ENCODE measurements around the gene TNPO2. TPM values are rescaled to one million over a fixed set of nuclear protein-coding genes. Genes with fewer than 3 reads are reported as not detected.

TNPO2 gene
- total and polyA plus RNA-seq, 2 of the 13 experiments (the other 11 are each of a cell fraction or from before 2014, with no cell fraction given) = 31.7 to 61.0 TPM

DNA sequence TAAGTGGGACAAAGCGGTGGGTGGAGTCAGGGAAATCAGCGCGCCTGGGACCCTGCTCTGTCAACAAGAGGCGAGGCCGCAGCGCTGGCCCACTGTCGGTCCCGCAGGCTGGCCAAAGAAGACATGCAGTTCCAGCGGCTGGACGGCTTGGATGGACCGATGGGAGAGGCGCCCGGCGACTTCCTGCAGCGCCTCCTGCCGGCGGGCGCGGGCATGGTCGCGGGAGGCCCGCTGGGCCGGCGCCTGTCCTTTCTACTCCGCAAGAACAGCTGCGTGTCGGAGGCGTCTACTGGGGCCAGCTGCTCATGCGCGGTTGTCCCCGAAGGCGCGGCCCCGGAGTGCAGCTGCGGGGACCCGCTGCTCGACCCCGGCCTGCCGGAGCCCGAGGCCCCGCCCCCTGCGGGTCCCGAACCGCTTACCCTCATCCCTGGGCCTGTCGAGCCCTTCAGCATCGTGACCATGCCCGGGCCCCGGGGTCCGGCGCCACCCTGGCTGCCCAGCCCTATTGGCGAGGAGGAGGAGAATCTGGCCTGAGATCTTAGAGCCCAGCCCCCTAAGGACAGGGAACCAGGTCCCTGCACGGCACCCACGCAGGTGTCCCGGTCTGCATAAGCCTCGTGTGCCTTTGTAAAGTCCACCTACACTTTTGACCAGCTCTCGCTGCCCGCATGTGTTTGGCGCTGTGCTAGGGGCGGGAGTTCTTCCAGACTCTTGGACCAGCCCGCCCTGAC, 34.0 kb upstream of the TNPO2 start (continued):
- TF ChIP-seq, protein P1, sequence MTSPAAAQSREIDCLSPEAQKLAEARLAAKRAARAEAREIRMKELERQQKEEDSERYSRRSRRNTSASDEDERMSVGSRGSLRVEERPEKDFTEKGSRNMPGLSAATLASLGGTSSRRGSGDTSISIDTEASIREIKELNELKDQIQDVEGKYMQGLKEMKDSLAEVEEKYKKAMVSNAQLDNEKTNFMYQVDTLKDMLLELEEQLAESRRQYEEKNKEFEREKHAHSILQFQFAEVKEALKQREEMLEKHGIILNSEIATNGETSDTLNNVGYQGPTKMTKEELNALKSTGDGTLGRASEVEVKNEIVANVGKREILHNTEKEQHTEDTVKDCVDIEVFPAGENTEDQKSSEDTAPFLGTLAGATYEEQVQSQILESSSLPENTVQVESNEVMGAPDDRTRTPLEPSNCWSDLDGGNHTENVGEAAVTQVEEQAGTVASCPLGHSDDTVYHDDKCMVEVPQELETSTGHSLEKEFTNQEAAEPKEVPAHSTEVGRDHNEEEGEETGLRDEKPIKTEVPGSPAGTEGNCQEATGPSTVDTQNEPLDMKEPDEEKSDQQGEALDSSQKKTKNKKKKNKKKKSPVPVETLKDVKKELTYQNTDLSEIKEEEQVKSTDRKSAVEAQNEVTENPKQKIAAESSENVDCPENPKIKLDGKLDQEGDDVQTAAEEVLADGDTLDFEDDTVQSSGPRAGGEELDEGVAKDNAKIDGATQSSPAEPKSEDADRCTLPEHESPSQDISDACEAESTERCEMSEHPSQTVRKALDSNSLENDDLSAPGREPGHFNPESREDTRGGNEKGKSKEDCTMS (CRISPR knock-in tag; conservative IDR thresholded peaks at IDR 0.05) = no peak
- TF ChIP-seq KAT7 (CRISPR knock-in tag; IDR thresholded peaks at IDR 0.05; ENCODE audit: borderline replicate concordance) (no peak), LCORL (IDR thresholded peaks at IDR 0.05) (no peak), LCORL (CRISPR knock-in tag; IDR thresholded peaks at IDR 0.05) (no peak), NFIC (IDR thresholded peaks at IDR 0.05; ENCODE audit: low read length) (no peak), HES4 (CRISPR knock-in tag; IDR thresholded peaks at IDR 0.05; ENCODE audit: borderline replicate concordance) (0 out of 2 replicates have a peak, but pooled peaks have one; percentile 74), ZNF792 (CRISPR knock-in tag; IDR thresholded peaks at IDR 0.05) (0 out of 2 replicates have a peak, but pooled peaks have one; percentile 37), TEAD3 (CRISPR knock-in tag; optimal IDR thresholded peaks at IDR 0.05; ENCODE audit: borderline replicate concordance) (peak; percentile 43), RXRA (CRISPR knock-in tag; IDR thresholded peaks at IDR 0.05) (peak; percentile 35; the same call in 1 of the 2 replicates)
- TF ChIP-seq, protein P2, sequence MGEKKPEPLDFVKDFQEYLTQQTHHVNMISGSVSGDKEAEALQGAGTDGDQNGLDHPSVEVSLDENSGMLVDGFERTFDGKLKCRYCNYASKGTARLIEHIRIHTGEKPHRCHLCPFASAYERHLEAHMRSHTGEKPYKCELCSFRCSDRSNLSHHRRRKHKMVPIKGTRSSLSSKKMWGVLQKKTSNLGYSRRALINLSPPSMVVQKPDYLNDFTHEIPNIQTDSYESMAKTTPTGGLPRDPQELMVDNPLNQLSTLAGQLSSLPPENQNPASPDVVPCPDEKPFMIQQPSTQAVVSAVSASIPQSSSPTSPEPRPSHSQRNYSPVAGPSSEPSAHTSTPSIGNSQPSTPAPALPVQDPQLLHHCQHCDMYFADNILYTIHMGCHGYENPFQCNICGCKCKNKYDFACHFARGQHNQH (CRISPR knock-in tag; IDR thresholded peaks at IDR 0.05) = peak; percentile 69; the same call in 1 of the 2 replicates
- TF ChIP-seq, protein P3, sequence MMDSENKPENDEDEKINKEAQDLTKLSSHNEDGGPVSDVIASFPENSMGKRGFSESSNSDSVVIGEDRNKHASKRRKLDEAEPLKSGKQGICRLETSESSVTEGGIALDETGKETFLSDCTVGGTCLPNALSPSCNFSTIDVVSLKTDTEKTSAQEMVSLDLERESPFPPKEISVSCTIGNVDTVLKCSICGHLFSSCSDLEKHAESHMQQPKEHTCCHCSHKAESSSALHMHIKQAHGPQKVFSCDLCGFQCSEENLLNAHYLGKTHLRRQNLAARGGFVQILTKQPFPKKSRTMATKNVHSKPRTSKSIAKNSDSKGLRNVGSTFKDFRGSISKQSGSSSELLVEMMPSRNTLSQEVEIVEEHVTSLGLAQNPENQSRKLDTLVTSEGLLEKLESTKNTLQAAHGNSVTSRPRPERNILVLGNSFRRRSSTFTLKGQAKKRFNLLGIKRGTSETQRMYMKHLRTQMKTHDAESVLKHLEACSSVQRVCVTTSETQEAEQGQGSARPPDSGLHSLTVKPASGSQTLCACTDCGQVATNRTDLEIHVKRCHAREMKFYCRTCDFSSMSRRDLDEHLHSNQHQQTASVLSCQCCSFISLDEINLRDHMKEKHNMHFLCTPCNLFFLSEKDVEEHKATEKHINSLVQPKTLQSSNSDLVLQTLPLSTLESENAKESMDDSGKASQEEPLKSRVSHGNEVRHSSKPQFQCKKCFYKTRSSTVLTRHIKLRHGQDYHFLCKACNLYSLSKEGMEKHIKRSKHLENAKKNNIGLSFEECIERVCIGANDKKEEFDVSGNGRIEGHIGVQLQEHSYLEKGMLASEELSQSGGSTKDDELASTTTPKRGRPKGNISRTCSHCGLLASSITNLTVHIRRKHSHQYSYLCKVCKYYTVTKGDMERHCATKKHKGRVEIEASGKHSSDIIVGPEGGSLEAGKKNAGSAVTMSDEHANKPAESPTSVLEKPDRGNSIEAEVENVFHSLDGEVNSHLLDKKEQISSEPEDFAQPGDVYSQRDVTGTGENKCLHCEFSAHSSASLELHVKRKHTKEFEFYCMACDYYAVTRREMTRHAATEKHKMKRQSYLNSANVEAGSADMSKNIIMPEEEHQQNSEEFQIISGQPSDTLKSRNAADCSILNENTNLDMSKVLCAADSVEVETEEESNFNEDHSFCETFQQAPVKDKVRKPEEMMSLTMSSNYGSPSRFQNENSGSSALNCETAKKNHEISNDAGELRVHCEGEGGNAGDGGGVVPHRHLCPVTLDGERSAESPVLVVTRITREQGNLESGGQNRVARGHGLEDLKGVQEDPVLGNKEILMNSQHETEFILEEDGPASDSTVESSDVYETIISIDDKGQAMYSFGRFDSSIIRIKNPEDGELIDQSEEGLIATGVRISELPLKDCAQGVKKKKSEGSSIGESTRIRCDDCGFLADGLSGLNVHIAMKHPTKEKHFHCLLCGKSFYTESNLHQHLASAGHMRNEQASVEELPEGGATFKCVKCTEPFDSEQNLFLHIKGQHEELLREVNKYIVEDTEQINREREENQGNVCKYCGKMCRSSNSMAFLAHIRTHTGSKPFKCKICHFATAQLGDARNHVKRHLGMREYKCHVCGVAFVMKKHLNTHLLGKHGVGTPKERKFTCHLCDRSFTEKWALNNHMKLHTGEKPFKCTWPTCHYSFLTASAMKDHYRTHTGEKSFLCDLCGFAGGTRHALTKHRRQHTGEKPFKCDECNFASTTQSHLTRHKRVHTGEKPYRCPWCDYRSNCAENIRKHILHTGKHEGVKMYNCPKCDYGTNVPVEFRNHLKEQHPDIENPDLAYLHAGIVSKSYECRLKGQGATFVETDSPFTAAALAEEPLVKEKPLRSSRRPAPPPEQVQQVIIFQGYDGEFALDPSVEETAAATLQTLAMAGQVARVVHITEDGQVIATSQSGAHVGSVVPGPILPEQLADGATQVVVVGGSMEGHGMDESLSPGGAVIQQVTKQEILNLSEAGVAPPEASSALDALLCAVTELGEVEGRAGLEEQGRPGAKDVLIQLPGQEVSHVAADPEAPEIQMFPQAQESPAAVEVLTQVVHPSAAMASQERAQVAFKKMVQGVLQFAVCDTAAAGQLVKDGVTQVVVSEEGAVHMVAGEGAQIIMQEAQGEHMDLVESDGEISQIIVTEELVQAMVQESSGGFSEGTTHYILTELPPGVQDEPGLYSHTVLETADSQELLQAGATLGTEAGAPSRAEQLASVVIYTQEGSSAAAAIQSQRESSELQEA (CRISPR knock-in tag; IDR thresholded peaks at IDR 0.05; ENCODE audit: not compliant biosample characterization) = peak; percentile 40
- TF ChIP-seq, protein P4, sequence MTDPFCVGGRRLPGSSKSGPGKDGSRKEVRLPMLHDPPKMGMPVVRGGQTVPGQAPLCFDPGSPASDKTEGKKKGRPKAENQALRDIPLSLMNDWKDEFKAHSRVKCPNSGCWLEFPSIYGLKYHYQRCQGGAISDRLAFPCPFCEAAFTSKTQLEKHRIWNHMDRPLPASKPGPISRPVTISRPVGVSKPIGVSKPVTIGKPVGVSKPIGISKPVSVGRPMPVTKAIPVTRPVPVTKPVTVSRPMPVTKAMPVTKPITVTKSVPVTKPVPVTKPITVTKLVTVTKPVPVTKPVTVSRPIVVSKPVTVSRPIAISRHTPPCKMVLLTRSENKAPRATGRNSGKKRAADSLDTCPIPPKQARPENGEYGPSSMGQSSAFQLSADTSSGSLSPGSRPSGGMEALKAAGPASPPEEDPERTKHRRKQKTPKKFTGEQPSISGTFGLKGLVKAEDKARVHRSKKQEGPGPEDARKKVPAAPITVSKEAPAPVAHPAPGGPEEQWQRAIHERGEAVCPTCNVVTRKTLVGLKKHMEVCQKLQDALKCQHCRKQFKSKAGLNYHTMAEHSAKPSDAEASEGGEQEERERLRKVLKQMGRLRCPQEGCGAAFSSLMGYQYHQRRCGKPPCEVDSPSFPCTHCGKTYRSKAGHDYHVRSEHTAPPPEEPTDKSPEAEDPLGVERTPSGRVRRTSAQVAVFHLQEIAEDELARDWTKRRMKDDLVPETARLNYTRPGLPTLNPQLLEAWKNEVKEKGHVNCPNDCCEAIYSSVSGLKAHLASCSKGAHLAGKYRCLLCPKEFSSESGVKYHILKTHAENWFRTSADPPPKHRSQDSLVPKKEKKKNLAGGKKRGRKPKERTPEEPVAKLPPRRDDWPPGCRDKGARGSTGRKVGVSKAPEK (CRISPR knock-in tag; IDR thresholded peaks at IDR 0.05; ENCODE audit: borderline replicate concordance) = no peak
- TF ChIP-seq, protein P5, sequence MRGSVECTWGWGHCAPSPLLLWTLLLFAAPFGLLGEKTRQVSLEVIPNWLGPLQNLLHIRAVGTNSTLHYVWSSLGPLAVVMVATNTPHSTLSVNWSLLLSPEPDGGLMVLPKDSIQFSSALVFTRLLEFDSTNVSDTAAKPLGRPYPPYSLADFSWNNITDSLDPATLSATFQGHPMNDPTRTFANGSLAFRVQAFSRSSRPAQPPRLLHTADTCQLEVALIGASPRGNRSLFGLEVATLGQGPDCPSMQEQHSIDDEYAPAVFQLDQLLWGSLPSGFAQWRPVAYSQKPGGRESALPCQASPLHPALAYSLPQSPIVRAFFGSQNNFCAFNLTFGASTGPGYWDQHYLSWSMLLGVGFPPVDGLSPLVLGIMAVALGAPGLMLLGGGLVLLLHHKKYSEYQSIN (CRISPR knock-in tag; IDR thresholded peaks at IDR 0.05; ENCODE audit: borderline replicate concordance) = no peak
